Activated CD8-positive, alpha-beta T cell treated with anti-CD3 and anti-CD28 coated beads for 36 hours (primary cell): ENCODE results near the gene HBZ. TPM values are rescaled to one million over a fixed set of nuclear protein-coding genes. Genes with fewer than 3 reads are reported as not detected.

Experiments used
- ATAC-seq: fragments of 200-7000 bp; cut with Tn5 transposase; one replicate; pipeline ENCODE4 v1.10.0; 2021; ENCODE audit warnings: mild to moderate bottlenecking, moderate library complexity
- CTCF ChIA-PET: fragments of 350-600 bp; sonication (Branson Sonifier 250); formaldehyde crosslinking; loops from one replicate; lab custom pipeline; 2021; ENCODE audit warnings: antibody characterized with exemption; lab: Charles Lee
- POLR2A ChIA-PET: fragments of 350-600 bp; sonication (Branson Sonifier 250); formaldehyde crosslinking; loops from one replicate; lab custom pipeline; 2021; ENCODE audit warnings: antibody characterized with exemption; lab: Charles Lee
- DNase-seq: peaks from one replicate; pipeline ENCODE4 v3.0.0-alpha.2; 2020
- H3K27ac Mint-ChIP-seq: one replicate; pipeline ENCODE4 v1.8.0; 2021; ENCODE audit warnings: mild to moderate bottlenecking, mixed read lengths
- H3K27me3 Mint-ChIP-seq: one replicate; pipeline ENCODE4 v1.8.0; 2021; ENCODE audit warnings: mixed read lengths
- H3K36me3 Mint-ChIP-seq: one replicate; pipeline ENCODE4 v1.8.0; 2021; ENCODE audit warnings: low read depth, mixed read lengths
- H3K4me1 Mint-ChIP-seq: one replicate; pipeline ENCODE4 v1.8.0; 2021; ENCODE audit warnings: low read depth, mixed read lengths
- H3K4me3 Mint-ChIP-seq: one replicate; pipeline ENCODE4 v1.8.0; 2021; ENCODE audit warnings: mild to moderate bottlenecking, moderate library complexity, mixed read lengths
- H3K9me3 Mint-ChIP-seq: one replicate; pipeline ENCODE4 v1.8.0; 2021; ENCODE audit warnings: mixed read lengths
- CTCF ChIP-seq: fragments of 200-600 bp; IDR thresholded peaks from one replicate; pipeline ENCODE4 v1.8.0; 2022; ENCODE audit warnings: antibody characterized with exemption, mild to moderate bottlenecking
- intact Hi-C: fragments of 100-400 bp; cut with micrococcal nuclease; formaldehyde crosslinking; loops from one replicate; pipeline ENCODE4 v1.10.0; 2022
- total RNA-seq, 2 experiments: library from RNA; stranded (reverse); gene quantifications; one replicate each; pipeline ENCODE4 v1.2.3, GENCODE V29; 2021

Gene HBZ
- total RNA-seq, 2 experiments from 2014 or later, result not detected

- no peak overlapping the region for H3K4me3 Mint-ChIP-seq
- ChIA-PET CTCF (interaction anchor here (0.6 to 5.8 kb wide), 45 partner anchors 10 to 392 kb away, joined by 3 to 73 read pairs (median 4); partner anchors contain the start of genes FAM234A, HBQ1 and NPRL3), POLR2A (interaction anchor here (1.1 kb wide), 1 partner anchor 75 kb away, joined by 4 read pairs; no protein-coding TSS in a partner anchor)
- H3K27ac Mint-ChIP-seq, result no peak overlapping the region
- no peaks in the 10 kb centered on the region for H3K27me3 Mint-ChIP-seq
- peak; percentile 90 for ATAC-seq
- intact Hi-C loops, result loop anchor here (5.0 kb wide), 1 partner anchor 76 kb away; the partner anchor contains the start of gene HBQ1
- peaks cover 9% of the 10 kb centered on the region for H3K36me3 Mint-ChIP-seq
- peak; percentile 68 for DNase-seq
- peaks cover 3% of the 10 kb centered on the region for H3K4me1 Mint-ChIP-seq
- TF ChIP-seq CTCF, result peak; percentile 68
- H3K9me3 Mint-ChIP-seq, result no peaks in the 10 kb centered on the region
These were observed 45.7 kb upstream of the HBZ start for GRCh38 chr16:106623-107324.

GRCh38 chr16:112153-112840, 40.1 kb upstream of the HBZ start:
- TF ChIP-seq CTCF, result no peak
- ChIA-PET POLR2A (no interaction called here), CTCF (no interaction called here)
- H3K27me3 Mint-ChIP-seq, result no peaks in the 10 kb centered on the region
- intact Hi-C loops, result no loop called here
- DNase-seq, result no peak
- peaks cover 8% of the 10 kb centered on the region for H3K4me1 Mint-ChIP-seq
- no peak overlapping the region for H3K27ac Mint-ChIP-seq
- H3K36me3 Mint-ChIP-seq, result peaks cover 29% of the 10 kb centered on the region
- no peak for ATAC-seq
- no peaks in the 10 kb centered on the region for H3K9me3 Mint-ChIP-seq
- H3K4me3 Mint-ChIP-seq, result no peak overlapping the region

GRCh38 chr16:114327-114726, 38.1 kb upstream of the HBZ start:
- TF ChIP-seq CTCF, result no peak
- H3K36me3 Mint-ChIP-seq, result peaks cover 29% of the 10 kb centered on the region
- no peak for ATAC-seq
- peaks cover 8% of the 10 kb centered on the region for H3K4me1 Mint-ChIP-seq
- ChIA-PET POLR2A (no interaction called here), CTCF (no interaction called here)
- H3K27ac Mint-ChIP-seq, result no peak overlapping the region
- no peaks in the 10 kb centered on the region for H3K27me3 Mint-ChIP-seq
- no peak for DNase-seq
- no peak overlapping the region for H3K4me3 Mint-ChIP-seq
- H3K9me3 Mint-ChIP-seq, result no peaks in the 10 kb centered on the region
- intact Hi-C loops, result no loop called here

GRCh38 chr16:116015-116414, 36.4 kb upstream of the HBZ start:
- Mint-ChIP-seq H3K4me1 (peaks cover 8% of the 10 kb centered on the region), H3K27me3 (no peaks in the 10 kb centered on the region), H3K27ac (no peak overlapping the region), H3K4me3 (no peak overlapping the region), H3K36me3 (peaks cover 24% of the 10 kb centered on the region), H3K9me3 (no peaks in the 10 kb centered on the region)
- intact Hi-C loops, result no loop called here
- ATAC-seq (no peak), DNase-seq (no peak)
- no peak for TF ChIP-seq CTCF
- ChIA-PET CTCF (interaction anchor here (1.5 to 4.9 kb wide), 6 partner anchors 10 to 250 kb away, joined by 3 to 49 read pairs (median 12); partner anchors contain the start of gene HBQ1), POLR2A (no interaction called here)
